ENCODE data around the gene LAMA1.
"Not testable (repeated sequence)": the region's sequence is repeated elsewhere in the genome, so short reads cannot be mapped to it uniquely, and the experiment has no call there.

The LAMA1 gene

GRCh38 chr18:6942742-6943141 lies 174.9 kb downstream of the LAMA1 start:
- DNase-seq (ENCODE audit: low read depth) = no peak

GRCh38 chr18:6941996-6942395 lies 175.6 kb downstream of the LAMA1 start:
- DNase-seq (ENCODE audit: low read depth) = no peak
- no peak overlapping the region for H3K4me3 ChIP-seq (ENCODE audit: low read length)
- no peak for TF ChIP-seq CTCF (conservative IDR thresholded peaks at IDR 0.05; ENCODE audit: low read length)

More at GRCh38 chr18:6942742-6943141, 174.9 kb downstream of the LAMA1 start:
- TF ChIP-seq CTCF (conservative IDR thresholded peaks at IDR 0.05; ENCODE audit: low read length) = no peak
- no peak overlapping the region for H3K4me3 ChIP-seq (ENCODE audit: low read length)

- no peak for TF ChIP-seq CTCF (conservative IDR thresholded peaks at IDR 0.05; ENCODE audit: low read length)
- H3K4me3 ChIP-seq (ENCODE audit: low read length) = no peak overlapping the region
- no peak for DNase-seq (ENCODE audit: low read depth)
Measured at GRCh38 chr18:6940451-6940850, 177.1 kb downstream of the LAMA1 start.

GRCh38 chr18:6939972-6940371 lies 177.6 kb downstream of the LAMA1 start:
- TF ChIP-seq CTCF (conservative IDR thresholded peaks at IDR 0.05; ENCODE audit: low read length) = no peak
- H3K4me3 ChIP-seq (ENCODE audit: low read length) = no peak overlapping the region
- DNase-seq (ENCODE audit: low read depth) = no peak

- H3K4me3 ChIP-seq (ENCODE audit: low read length); DNase-seq (ENCODE audit: low read depth): not testable (repeated sequence)
Measured at GRCh38 chr18:6938403-6938802, 179.2 kb downstream of the LAMA1 start.

- H3K4me3 ChIP-seq (ENCODE audit: low read length) = no peak overlapping the region
- TF ChIP-seq CTCF (conservative IDR thresholded peaks at IDR 0.05; ENCODE audit: low read length) = no peak
- DNase-seq (ENCODE audit: low read depth) = no peak
Measured at GRCh38 chr18:6938003-6938402, 179.6 kb downstream of the LAMA1 start.

- no peak for TF ChIP-seq CTCF (conservative IDR thresholded peaks at IDR 0.05; ENCODE audit: low read length)
- no peak overlapping the region for H3K4me3 ChIP-seq (ENCODE audit: low read length)
- no peak for DNase-seq (ENCODE audit: low read depth)
Measured at GRCh38 chr18:6934859-6935258, 182.7 kb downstream of the LAMA1 start.
